Measurements from ENCODE around the gene PCGF1. TPM values are rescaled to one million over a fixed set of nuclear protein-coding genes. Genes with fewer than 3 reads are reported as not detected.
"Not testable (repeated sequence)": the region's sequence is repeated elsewhere in the genome, so short reads cannot be mapped to it uniquely, and the experiment has no call there.

The PCGF1 gene
- total RNA-seq, 1 donor from 2014 or later, result 8.7 TPM

- peak; percentile 98 for DNase-seq
Measured at GRCh38 chr2:74472086-74472944, 35.2 kb downstream of the PCGF1 start, which contains the start of gene MRPL53. Gene MRPL53 (minus strand): TSS chr2:74472680. CDS start chr2:74472660, 20 bp downstream.

GRCh38 chr2:74471332-74472065 is 36.0 kb downstream of the PCGF1 start:
- DNase-seq, result no peak

- not testable (repeated sequence) for DNase-seq
Measured at GRCh38 chr2:74470742-74471141, 36.8 kb downstream of the PCGF1 start.

- DNase-seq, result no peak
Measured at GRCh38 chr2:74464406-74464805, 43.1 kb downstream of the PCGF1 start.

GRCh38 chr2:74462786-74463105 is 44.7 kb downstream of the PCGF1 start:
- no peak for DNase-seq

GRCh38 chr2:74462054-74462785 is 45.3 kb downstream of the PCGF1 start:
- DNase-seq, result no peak

GRCh38 chr2:74461187-74462053 is 46.1 kb downstream of the PCGF1 start:
- DNase-seq, result no peak

- DNase-seq, result not testable (repeated sequence)
Measured at GRCh38 chr2:74460187-74460586, 47.3 kb downstream of the PCGF1 start.

- DNase-seq, result not testable (repeated sequence)
Measured at GRCh38 chr2:74459503-74460118, 47.9 kb downstream of the PCGF1 start.

GRCh38 chr2:74458938-74459363 is 48.5 kb downstream of the PCGF1 start:
- DNase-seq, result no peak

GRCh38 chr2:74458132-74458937 is 49.2 kb downstream of the PCGF1 start, which contains the start of gene WBP1:
Gene WBP1 (plus strand): TSS chr2:74458438. CDS start chr2:74458603, 165 bp downstream.
- peak; percentile 100 for DNase-seq

- peak; percentile 86 for DNase-seq
Measured at GRCh38 chr2:74457549-74458131, 49.9 kb downstream of the PCGF1 start.

GRCh38 chr2:74457129-74457548 is 50.4 kb downstream of the PCGF1 start:
- DNase-seq, result no peak

Other genes with a start within 250 kb of the PCGF1 start
- gene SLC4A5, start 164.3 kb downstream of the PCGF1 start, total RNA-seq, result 2.6 TPM
- 103 TPM for gene DCTN1, start 127.4 kb downstream of the PCGF1 start, total RNA-seq
- 1.0 TPM for gene C2orf81, start 86.1 kb downstream of the PCGF1 start, total RNA-seq
- 11.2 TPM for gene WDR54, start 86.0 kb downstream of the PCGF1 start, total RNA-seq
- gene RTKN, start 65.8 kb downstream of the PCGF1 start, total RNA-seq, result 42.1 TPM
- gene INO80B, start 52.6 kb downstream of the PCGF1 start, total RNA-seq, result 26.0 TPM
- gene WBP1, start 49.3 kb downstream of the PCGF1 start, total RNA-seq, result 41.5 TPM
- 40.4 TPM for gene MOGS, start 42.3 kb downstream of the PCGF1 start, total RNA-seq
- gene MRPL53, start 35.0 kb downstream of the PCGF1 start, total RNA-seq, result 19.9 TPM
- 18.0 TPM for gene CCDC142, start 24.7 kb downstream of the PCGF1 start, total RNA-seq
- 13.3 TPM for gene TTC31, start 24.6 kb downstream of the PCGF1 start, total RNA-seq
- gene LBX2, start 8.1 kb downstream of the PCGF1 start, total RNA-seq, result not detected
- not detected for gene TLX2, start 6.8 kb upstream of the PCGF1 start, total RNA-seq
- gene DQX1, start 18.5 kb upstream of the PCGF1 start, total RNA-seq, result 2.5 TPM
- 60.9 TPM for gene AUP1, start 22.0 kb upstream of the PCGF1 start, total RNA-seq
- 30.2 TPM for gene HTRA2, start 22.2 kb upstream of the PCGF1 start, total RNA-seq
- 11.2 TPM for gene LOXL3, start 46.2 kb upstream of the PCGF1 start, total RNA-seq
- gene DOK1, start 47.0 kb upstream of the PCGF1 start, total RNA-seq, result 8.4 TPM
- gene M1AP, start 140.6 kb upstream of the PCGF1 start, total RNA-seq, result 4.6 TPM
- gene SEMA4F, start 146.6 kb upstream of the PCGF1 start, total RNA-seq, result 3.3 TPM

Data from tongue (tissue), 2 donors.